CD4-positive, alpha-beta T cell treated with Interleukin-4 for 4 hours (primary cell): ENCODE measurements around the gene RUFY3.
"Not testable (repeated sequence)": the region's sequence is repeated elsewhere in the genome, so short reads cannot be mapped to it uniquely, and the experiment has no call there.

Experiments used
- DNase-seq: peaks from one replicate; pipeline ENCODE4 v3.0.0-alpha.2; 2020

Gene RUFY3

DNA sequence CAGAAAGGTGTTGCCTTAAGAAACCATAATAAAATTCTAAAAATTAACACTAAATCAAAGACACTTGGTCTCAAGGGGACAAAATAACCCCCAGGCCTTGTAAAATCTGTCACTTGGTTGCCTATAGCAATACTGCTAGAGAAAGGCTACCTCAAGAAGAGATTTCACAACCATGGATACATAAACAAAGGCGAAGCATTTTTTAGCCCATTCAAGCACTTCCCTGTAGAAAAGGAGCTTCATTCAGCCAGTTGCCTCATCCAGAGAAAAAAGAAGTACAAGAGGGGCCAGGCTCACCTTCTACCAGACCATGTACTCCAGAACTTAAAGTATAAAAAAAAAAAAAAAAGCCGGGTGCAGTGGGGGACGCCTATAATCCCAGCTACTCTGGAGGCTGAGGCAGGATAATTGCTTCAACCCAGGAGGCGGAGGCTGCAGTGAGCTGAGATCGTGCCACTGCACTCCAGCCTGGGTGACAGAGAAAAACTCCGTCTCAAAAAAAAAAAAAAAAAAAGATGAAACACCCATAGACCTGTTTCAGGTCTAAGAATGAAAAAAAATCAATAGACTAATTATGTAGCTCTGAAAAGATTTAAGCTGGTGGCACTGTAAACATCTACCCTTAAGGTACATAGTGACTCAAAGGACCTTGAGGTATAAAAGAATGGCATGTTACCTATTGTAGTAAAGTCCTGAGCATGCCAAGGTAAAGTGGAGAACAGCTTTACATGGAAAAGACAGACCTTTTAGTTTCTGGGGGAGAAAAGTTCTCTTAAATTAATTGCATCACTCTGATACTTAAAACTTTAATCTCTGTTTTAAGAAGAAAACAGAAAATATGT is 18.0 kb downstream of the RUFY3 start:
- no peak for DNase-seq

DNA sequence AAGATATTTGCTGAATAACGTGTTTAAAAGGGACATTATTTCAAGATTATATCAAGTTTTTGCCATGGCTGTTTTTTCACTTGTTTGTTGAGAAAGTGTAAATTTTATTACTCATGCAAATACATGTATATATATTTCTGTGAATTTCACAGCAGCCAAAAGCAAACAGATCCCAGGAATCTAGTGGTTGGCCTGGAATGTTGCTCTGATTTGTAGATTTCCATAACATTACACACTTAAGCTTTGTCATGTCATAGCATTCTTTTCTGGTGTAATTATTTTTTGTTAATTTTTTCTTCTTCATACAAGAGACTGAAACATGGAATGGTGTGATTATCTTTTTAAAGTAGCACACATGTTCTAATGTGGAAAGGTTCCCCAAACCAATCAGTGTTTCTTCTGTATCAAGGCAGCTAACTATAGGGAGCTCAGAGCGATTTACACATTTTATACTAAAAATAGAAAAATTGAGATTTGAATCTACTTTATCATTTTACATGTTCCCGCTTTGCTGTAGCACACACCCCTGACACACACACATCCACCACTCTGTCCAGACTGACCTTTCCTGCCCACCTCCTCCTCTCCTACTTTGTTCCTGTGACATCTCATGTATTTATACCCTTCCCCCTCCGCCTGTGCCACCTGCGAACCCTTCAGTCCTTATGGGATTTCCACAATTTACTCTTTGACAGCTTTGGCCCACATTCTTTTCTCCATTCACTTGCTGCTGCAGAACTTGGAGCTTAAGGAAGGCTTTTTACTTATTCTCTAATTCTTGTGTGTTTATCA is 20.3 kb downstream of the RUFY3 start:
- DNase-seq = no peak

DNA sequence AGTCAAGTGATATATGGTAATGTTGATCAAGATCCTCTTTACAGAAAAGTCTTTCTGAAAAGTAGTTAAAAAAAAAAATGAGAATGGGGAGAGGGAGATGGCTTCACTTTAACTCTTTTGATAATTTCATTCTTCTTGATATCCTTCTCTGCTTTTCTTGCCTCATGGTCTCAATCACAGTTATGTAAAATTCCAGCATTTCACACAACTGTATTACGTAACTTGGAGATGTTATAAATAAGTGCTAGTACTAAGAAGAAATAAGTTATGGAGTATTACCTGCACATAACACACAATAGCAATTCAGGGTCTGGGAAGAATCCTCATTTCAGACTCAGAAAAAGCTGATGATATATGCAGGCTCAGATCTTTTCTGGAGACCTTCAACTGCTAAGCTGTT is 22.0 kb downstream of the RUFY3 start:
- DNase-seq = no peak

DNA sequence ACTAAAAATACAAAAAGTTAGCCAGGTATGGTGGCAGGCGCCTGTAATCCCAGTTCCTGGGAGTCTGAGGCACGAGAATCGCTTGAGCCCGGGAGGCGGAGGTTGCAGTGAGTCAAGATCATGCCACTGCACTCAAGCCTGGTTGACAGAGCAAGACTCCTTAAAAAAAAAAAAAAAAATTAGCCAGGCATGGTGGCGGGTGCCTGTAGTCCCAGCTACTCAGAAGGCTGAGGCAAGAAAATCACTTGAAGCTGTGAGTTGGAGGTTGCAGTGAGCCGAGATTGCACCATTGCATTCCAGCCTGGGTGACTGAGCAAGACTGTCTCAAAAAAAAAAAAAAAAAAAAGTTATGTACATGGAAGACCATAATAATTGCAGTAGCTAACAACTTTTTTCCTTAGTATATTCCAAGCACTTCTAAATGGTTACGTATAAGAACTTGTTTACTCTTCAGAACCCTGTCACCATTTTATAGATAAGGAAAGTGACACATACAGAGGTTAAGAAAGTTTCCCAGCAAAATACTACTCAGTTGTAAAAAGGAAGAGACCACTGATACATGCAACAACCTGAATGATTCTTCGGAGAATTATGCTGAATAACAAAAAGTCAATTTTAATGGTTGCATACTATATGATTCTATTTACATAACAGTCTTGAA is 24.5 kb downstream of the RUFY3 start:
- DNase-seq = no peak

DNA sequence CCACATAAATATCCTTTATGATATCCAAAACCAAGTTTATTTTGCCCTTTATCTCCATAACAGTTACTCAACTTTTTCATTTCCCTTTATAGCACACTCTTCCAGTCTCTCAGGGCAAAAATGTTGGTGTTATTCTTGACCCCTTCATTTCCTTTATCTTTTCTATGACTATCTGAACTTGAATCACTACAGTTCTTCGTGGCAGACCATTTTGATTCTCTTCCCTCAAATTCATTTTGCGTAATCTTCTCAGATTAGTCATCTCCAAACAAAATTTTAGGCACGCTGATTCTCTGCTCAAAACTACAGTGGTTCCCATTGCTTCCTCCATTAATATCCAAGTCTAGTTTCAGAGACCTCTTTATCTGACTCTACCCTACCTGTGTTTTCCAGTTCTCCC is 26.1 kb downstream of the RUFY3 start:
- DNase-seq = no peak

DNA sequence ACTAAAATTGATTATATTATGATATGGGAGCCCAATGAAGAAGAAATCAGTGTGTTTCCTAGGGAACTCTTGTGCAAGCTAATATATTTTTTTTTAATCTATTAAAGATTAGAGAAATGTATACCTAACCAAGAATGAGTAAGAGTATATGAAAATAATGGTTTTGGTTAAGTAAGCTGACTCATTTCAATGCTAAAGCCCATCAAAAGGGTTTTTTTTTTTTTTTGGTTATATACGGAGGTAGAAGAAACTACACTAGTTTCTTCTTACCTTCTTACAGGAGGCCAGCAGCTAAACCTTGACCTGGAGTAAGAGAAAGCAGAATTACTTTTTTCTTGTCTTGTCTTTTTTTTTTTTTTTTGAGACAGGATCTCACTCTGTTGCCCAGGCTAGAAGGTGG is 27.5 kb downstream of the RUFY3 start:
- DNase-seq = no peak

DNA sequence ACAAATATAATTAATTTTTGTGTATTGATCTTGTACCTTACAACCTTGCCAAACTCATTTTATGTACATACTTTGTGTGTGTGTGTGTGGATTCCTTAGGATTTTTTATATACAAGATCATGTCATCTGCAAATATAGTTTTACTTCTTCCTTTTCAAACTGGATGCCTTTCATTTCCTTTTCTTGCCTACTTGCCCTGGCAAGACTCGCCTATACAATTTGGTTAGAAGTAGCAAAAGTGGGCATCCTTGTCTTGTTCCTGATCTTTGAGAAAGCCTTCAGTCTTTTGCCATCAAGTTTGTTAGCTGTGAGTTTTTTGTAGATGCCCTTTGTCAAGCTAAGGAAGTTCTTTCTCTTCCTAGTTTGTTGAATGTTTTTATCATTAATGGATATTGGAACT is 30.5 kb downstream of the RUFY3 start:
- DNase-seq = no peak

DNA sequence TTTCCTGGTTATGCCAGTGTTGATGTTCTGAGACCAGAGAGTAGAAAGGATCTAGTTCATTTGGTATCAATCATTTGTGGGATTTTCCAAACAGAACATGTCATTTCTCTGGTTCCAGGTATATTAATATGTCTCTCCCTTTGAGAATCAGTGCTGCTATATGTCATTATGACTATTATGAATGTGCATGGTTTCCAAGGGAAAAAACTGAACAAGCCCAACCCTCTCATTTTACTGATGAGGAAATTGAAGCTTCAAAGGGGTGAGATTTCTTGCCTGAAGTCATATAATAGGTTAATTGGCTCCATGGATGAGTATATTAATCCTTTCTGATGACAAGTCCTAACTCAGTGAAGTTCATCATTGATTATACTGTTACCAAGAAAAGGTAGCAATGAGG is 31.9 kb downstream of the RUFY3 start:
- DNase-seq = no peak

DNA sequence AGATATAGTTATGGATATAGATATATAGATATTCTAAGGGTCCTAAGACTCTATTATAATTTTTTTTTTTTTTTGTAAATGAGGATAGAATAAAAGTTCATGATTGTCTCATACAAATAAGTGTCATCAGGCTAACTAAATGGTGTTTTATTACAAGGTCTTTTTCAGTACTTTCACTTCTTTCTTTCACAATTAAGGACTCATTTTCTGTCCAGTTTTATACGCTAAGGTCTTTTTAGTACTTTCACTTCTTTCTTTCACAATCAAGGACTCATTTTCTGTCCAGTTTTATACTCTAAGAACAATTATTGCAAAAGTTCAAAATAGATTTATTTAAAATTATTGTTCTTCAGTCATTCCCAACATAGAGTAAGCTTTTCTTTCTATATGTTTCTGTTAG is 32.7 kb downstream of the RUFY3 start:
- DNase-seq = no peak

DNA sequence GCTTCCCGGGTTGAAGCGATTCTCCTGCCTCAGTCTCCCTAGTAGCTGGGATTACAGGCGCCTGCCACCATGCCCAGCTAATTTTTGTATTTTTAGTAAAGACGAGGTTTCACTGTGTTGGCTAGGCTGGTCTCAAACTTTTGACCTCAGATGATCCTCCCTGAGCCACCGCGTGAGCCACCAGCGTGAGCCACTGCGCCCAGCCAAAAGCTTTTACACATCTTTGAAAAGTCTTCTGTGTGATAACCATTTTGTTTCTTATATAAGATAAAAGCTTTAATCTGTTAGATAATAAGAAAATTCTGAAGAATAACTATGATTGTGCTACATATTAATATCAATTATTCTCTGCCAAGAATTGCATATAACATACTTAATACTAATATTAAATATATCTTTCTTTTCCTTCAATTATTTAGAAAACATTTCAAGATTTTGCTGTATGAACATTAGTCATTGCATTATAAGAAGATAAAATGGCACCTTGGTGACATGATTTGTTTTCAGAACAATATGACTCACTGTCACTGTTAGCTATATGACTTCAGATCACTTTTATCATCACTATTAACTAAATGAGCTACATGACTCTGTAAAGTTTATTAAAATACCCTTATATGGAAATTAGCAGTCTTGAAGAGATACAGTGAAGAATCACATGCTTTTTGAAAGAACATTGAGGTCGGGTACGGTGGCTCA is 33.4 kb downstream of the RUFY3 start:
- no peak for DNase-seq

DNA sequence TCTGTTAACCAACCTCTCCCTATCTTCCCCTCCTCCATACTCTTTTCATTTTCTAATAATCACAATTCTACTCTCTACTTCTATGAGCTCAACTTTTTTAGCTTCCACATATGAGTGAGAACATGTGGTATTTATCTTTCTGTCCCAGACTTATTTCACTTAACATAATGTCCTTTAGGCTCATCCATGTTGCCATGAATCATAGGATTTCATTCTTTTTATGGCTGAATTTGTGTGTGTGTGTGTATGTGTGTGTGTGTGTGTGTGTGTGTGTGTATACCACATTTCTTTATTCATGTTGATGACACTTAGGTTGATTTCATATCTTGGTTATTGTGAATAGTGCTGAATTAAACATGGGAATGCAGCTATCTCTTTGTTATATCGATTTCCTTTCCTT is 37.4 kb downstream of the RUFY3 start:
- no peak for DNase-seq

DNA sequence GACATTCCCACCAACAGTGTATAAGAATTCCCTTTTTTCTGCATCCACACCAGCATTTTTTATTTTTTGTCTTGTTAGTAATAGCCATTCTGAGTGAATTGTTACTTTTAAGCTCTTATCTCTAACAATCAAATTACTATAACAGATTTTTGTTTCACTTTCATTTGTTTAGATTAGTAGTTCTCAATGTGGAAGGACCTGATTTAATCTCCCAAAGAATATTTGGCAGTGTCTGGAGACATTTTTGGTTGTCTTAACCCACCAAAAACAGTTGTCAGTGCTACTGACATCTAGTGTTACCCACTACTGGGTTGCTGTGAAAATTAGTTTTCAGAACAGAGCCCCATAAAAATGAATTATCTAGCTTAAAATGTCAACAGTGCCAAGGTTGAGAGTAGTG is 37.9 kb downstream of the RUFY3 start:
- DNase-seq = no peak

DNA sequence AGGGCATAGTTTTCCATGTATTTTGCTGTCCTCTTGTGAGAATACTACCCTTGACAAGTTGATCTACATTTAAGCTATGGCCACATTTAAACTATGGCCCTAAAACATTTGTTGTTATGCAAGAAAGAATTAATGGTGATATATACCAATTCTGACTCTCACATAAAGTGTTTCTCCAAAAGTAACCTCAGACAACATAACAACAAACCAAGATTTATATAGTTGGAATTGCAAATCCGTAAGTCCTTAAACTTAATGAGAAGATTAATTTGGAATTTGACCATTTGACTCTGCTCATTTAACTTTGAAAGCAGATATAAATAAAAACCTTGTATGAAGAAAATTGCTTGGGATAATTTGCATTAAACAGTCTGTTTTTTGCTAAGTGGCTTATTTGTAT is 38.9 kb downstream of the RUFY3 start:
- DNase-seq = no peak

DNA sequence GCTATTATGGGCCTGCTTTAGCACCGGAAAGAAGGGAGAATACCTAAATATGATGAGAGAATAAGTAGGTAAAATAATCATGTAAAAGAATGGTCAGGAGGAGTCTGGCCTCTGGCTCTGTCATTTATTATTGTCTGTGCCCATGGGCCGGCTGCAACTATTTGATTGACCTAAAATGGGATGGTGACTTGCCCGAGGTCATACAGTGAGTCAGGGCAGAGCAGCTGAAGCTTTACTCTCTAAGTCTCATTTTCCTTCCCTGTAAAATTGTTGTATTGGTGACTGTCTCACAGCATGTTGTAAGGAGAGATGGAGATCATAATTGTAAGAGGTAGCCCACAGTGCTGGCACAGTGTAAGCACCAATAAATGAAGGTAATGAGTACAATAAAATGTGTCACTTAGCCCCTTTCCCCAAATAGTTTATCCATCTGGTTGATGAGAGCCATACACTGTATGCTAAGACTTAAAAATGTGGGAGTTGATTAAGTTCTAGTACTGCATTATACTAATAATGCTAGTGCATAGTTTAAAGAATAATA is 39.6 kb downstream of the RUFY3 start:
- DNase-seq = no peak

DNA sequence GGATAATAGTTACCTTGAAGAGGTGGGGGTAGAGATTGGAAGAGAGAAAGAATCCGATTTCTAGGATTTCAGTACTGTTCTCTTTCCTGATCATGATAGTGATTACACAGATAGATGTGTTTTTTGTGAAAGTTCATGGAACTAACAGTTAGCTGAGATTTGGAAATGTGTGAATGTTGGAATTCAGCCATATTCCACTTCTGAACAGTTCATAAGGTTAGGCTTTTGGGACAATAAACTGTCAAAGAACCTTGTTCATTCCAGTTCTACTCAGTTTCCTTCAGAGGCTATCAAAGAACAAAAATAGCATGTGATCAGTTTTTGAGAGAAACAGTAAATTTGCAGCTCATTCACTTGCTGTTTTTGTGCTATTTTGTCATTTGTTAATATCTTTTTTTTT is 43.6 kb downstream of the RUFY3 start:
- no peak for DNase-seq

DNA sequence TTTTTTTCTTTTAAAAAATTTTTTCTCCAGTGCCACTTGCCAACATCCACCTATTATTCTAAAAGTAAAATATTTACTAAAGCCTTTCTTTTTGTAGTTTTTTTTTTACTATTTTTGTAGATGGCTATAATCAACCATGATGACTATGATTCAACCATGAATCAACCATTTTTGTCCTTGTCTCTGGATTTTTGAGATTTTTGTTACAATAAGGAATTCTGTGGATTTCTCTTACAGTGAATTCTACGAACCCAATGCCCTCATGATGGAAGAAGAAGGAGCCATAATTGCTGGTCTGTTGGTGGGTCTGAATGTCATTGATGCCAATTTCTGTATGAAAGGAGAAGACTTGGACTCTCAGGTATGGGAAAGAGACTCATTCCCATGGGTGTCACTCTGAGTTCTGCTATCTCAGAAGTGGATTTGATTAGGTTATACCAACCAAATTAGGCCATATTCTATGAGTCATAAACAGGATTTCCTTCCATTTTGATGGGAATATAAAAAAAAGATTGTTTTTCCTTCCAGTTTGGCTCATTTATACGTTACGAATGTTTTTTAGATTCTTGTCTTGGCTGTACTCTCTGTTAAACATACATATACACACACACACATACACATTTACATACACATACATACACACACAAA is 46.7 kb downstream of the RUFY3 start:
- DNase-seq = no peak

DNA sequence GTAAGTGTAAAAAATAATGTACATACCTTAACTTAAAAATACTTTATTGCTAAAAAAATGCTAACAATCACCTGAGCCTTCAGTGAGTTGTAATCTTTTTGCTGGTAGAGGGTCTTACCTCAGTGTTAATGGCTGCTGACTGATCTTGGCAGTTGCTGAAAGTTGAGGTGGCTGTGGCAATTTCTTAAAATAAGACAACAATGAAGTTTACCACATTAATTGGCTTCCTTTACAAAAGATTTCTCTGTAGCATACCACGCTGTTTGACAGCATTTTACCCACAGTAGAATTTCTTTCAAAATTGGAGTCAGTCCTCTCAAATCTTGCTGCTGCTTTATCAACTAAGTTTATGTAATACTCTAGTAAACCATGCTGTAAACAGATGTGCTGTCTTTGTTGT is 47.6 kb downstream of the RUFY3 start:
- DNase-seq = not testable (repeated sequence)

DNA sequence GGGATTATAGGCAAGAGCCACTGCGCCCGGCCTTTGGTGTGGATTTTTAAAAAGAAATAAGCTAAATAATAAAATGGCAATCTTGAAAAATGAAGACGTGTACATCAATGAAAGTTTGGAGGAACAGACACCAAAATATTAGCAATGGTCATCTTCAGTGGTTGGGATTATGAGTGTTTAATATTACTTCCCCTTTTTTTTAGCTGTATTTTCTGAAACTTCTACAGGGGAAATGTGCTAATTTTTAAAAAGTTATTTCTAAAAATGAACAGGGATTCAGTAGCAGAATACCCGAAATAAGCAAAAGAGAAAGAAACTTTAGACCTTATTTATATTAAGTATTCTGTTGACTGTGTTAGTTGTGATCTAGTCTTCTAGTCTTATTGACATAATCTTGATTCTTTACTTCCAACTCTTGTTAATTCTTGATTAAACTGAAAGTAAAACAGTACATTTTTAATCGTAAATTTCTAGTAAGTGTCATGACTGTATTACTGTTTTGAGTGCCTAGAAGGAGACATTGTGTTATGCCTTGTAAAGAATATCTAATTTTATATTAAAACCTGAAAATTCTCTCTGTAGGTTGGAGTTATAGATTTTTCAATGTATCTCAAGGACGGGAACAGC is 51.3 kb downstream of the RUFY3 start:
- no peak for DNase-seq

DNA sequence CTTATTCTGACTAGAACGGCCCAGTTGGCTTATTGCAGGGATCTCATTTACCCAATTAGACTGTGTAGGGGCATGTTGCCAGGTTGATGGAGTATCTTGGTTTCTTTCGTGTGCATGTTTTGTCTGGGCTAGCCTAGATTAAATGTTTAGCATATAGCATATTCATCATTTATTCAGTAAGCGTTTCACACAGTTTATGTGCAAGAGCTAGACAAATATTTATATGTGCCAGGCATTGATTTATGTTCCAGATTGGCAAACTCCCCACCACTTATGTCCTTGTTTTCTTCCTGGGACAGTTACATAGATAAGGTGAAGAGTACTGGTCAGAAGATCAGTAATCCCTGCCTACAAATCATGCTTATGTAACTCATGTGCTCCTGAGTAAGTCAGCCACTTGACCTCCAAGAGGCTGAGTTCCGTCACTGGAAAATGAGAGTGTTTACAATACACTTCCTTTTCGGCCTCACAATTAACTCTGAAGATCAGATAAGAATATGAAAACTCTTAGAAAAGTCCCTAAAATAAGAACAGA is 57.2 kb downstream of the RUFY3 start:
- no peak for DNase-seq

DNA sequence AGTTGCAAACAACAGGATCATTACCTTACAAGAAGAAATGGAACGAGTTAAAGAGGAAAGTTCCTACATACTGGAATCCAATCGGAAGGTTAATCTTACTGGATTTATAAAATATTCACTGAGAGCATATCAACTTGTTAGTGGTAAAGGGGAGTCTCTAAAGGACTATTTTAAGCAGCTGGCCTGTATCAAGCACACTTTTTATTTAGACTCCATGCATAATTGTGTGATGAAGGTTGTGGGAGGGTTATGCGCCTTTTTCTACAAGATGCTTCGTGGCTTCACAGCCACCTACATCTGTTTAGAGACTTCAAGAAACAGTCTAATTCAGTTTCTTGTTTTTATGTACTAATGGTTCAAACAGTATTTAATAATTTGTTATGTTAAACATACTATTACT is 61.3 kb downstream of the RUFY3 start:
- DNase-seq = no peak

DNA sequence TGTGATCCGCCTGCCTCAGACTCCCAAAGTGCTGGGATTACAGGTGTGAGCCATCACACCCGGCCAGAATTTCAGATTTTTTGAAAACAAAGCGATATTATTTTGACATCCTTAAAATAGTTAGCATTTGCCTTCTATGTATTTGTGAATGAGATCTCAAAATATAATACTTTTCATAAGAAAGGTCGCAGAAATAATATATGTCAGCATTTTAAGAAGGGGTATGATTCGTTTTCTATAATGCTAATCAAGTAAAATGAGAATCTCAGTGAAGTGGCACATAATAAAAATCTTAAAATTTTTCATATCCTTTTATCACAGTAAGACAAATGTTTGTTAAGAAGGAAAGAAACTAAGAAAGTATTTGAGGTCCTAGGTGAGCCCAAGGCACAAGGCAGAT is 65.7 kb downstream of the RUFY3 start:
- DNase-seq = no peak

DNA sequence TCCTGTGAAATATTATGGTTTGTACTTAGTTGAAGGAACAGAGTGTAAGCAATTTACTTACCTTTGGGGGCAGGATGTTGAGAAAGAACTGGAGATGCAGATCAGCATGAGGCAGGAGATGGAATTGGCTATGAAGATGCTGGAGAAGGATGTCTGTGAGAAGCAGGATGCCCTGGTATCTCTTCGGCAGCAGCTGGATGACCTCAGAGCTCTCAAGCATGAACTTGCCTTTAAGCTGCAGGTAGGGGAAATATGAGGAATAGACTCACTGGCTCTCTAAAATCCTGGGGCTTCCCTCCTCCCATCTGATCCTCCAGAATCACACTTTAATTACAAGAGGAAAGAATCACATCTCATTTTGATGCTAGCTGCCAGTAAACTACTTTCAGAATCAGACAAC is 67.0 kb downstream of the RUFY3 start:
- DNase-seq = no peak
